ENCODE results near the gene VANGL2. TPM values are rescaled to one million over a fixed set of nuclear protein-coding genes. Genes with fewer than 3 reads are reported as not detected.

Gene VANGL2
- polyA plus RNA-seq, 3 donors, result 31.7 to 35.3 (median 35.0) TPM

DNA sequence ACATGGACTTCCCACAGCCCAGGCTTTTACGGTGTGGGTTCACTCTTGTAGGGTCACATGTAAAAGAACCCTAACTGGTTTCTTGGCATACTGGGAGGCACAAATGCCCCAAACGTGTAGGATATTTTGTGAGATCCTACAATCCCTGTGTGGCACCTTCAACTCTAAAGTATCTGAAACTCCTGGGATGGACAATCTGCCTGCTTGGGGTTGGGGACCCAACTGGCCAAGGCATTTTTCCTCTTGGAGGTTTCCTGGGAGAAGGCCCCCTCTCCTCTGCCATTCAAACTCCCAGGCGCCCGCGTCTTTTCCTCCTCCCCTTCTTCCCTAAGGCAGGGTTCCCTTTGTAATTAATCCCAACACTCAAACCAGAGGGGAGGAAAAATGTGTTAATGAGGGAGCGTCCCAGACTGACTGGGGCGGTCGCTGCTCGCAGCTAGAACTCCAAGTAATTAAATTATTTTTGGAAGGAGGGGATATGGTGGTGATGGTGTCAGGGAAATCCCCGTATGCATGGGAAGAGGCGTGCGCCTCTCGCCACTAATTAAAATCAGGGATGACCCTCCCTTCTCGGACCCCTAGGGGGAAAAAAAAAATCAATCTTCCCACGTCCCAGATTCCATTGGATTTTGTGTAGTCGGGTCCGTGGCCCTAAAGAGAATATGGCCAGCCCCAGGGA, 681 bp upstream of the VANGL2 start:
- DNase-seq (ENCODE audit: extremely low read depth in 1 of 11, low read depth in 9 of 11, low spot score in 4 of 11), result peak in 1 of 11 donors; percentile 41

DNA sequence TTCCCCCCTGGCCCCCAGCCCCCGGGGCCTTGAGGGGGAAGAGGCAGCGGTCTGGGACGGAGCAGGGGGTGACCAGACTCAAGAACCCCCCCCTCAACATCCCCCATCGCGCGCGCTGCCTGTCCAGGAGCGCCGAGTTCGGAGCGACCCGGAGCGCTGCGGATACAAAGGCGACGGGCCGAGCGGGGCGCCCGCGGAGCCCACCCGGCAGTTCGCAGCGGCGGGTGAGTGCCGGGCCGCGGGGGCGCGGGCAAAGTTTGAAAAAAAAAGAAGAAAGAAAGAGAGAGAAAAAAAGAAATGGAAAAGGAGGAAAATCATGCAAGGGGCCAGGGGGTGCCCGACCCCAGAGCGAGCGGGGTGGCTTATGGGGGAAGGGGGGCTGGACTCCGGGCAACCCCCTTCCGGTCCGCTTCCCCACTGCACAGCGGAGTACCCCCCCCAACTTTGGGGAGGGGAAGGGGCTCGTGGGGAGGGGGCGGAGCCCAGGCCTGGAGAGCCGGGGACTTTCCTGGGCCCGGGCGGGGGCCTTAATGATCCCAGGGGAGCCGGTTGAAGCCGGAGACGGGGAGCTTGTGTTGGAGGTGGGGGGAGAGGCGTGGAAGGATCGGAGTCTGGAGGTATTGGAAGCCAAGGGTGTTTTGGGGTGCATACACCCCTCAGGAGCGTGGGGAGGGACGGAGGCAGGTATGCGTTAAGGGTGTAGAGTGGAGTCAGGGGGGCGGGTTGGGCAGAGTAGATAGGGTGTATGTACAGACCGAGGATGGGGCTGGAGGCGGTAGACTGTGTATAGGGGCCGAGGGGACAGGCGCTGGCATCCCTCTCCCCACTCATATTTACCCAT, 502 bp downstream of the VANGL2 start:
- peak in 3 of 11 donors; percentile 48 to 53 (median 52) for DNase-seq (ENCODE audit: extremely low read depth in 1 of 11, low read depth in 9 of 11, low spot score in 4 of 11)

- DNase-seq (ENCODE audit: extremely low read depth in 1 of 11, low read depth in 9 of 11, low spot score in 4 of 11), result no peak
These were observed 1.1 kb downstream of the VANGL2 start for GRCh38 chr1:160401487-160401805.

DNA sequence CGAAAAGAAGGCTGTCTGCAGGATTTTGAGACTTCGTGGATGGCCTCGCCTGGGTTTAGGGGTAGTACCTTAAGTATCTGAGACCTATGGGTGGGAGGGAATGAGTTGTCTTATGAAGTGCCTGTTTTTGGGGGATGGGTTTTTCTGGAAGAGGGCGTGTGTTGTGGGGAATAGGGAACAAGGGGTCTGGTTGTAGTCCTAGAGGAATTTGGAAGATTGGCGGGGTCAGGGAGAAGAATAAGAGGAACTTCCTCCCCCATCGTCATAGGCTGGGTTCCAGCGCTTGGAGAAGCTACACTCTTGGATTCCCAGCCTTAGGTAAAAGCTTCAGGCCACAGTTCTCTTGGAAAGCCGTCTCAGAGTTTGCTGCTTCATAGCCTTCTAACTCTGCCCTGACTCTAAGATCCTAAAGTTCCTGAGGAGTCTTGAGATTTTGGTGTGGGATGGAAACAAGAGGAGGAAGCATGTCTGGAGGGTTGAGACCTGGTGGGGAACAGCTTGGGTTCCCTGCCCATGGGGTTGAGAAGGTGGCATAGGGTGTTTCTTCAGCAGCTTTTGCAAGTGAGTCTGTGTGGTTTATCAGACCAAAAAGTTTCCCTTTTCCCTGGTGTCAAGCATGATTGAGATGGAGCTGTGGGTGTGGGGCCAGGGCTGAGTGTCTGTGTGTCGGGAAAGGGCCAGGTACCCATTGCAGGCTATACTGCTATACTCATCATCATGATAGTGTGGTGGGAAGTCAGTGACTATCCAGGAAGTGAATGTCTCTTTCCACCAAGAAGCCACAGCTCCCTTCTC, 1.8 kb downstream of the VANGL2 start:
- DNase-seq (ENCODE audit: extremely low read depth in 1 of 11, low read depth in 9 of 11, low spot score in 4 of 11), result no peak

DNA sequence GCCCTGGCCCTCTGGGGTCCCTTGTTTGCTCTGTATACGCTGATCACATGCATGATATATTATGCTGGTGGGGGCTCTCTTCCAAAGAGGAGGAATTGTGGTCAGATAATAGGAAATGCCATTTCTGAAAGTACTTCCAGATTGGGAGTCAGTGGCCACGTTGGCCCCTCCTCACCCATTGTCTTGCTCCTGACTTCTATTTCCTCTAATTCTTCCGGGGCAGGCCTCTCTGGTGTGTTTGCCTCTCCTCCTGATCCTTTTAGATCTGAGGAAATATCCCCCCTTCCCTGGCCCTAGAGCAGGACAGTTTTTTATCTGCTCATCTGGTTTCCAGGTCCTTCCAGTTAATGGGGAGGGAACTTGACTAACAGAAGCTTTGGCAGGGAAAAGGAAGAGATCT, 2.9 kb downstream of the VANGL2 start:
- DNase-seq (ENCODE audit: extremely low read depth in 1 of 11, low read depth in 9 of 11, low spot score in 4 of 11), result no peak

GRCh38 chr1:160404094-160404493, 3.7 kb downstream of the VANGL2 start:
- DNase-seq (ENCODE audit: extremely low read depth in 1 of 11, low read depth in 9 of 11, low spot score in 4 of 11), result no peak

- DNase-seq (ENCODE audit: extremely low read depth in 1 of 11, low read depth in 9 of 11, low spot score in 4 of 11), result no peak
These were observed 5.0 kb downstream of the VANGL2 start for GRCh38 chr1:160405331-160405877.

DNA sequence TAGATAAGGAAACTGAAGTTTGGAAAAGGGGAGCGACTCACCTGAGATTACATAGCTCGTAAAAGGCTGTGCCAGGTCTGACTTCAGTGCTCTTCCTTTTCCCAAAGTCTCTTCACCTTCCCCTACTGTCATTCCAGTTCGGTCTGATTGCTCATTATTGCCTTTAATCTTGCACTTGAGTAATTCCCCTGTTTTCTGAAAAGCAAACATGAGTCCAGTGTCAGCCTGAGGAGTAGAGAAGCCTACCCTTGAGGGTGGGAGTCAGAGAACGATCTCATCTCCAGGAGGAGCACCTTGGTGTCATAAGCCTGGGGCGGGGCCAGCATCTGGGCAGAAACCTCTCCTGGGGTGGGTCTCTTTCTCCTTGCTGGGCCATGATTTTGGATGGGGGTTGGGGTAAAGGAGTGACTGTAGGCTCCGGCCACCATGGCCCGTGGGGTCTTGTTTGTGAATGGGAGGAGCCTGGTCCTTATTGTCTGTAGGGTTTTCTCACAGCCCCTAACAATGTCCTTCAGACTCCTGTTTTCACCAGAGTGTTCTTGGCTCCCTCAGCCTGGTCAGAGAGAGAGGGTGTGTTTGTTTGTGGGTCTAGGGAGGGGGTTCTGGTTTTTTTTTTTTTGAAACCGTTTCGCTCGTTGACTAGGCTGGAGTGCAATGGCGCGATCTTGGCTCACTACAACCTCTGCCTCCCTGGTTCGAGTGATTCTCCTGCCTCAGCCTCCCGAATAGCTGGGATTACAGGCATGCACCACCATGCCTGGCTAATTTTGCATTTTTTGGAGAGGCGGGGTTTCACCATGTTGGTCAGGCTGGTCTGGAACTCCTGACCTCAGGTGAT, 6.0 kb downstream of the VANGL2 start:
- DNase-seq (ENCODE audit: extremely low read depth in 1 of 11, low read depth in 9 of 11, low spot score in 4 of 11), result no peak

- DNase-seq (ENCODE audit: extremely low read depth in 1 of 11, low read depth in 9 of 11, low spot score in 4 of 11), result no peak
These were observed 7.8 kb downstream of the VANGL2 start for GRCh38 chr1:160407839-160408801.

DNA sequence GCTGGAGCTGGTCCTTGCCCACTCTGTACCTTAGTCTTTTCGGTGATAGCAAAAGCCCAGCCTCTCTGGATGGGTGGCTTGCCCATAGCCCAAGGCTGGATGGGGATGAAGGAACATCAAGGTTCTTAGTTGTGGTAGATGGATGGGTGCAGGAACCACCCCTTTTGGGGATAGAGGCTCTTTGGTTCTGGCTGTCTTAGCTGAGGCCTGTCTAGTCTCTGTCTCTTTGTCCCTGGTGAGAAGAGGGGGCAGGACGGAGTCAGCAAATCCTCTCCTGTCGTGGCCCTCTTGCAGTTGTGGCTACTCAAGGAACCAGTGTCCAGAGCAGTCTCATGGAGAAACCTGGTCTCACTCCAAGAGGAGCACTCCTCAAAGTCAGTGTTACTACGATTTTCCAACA, 8.5 kb downstream of the VANGL2 start:
- DNase-seq (ENCODE audit: extremely low read depth in 1 of 11, low read depth in 9 of 11, low spot score in 4 of 11), result no peak

DNA sequence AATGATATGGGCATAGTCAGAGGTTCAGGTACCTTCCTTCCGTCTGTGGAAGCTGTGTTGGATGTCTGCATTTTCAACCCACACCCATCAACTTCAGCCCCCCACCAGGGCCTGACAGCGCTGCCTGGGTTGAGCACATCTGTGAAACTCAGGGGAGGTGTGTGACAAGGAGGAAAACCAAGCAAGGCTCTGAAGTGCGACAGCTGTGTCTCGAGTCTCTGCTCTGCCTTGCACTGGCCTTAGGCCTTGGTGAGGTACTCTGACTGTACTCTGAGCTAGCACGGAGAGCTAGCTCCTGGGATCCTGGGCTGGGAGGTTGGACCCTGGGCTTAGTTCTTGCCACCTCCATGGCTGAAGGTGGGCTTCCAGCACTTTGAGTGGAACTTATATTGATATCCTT, 9.1 kb downstream of the VANGL2 start:
- no peak for DNase-seq (ENCODE audit: extremely low read depth in 1 of 11, low read depth in 9 of 11, low spot score in 4 of 11)

- DNase-seq (ENCODE audit: extremely low read depth in 1 of 11, low read depth in 9 of 11, low spot score in 4 of 11), result peak in 1 of 11 donors; percentile 49
These were observed 10.1 kb downstream of the VANGL2 start for GRCh38 chr1:160410406-160411005.

- no peak for DNase-seq (ENCODE audit: extremely low read depth in 1 of 11, low read depth in 9 of 11, low spot score in 4 of 11)
These were observed 11.1 kb downstream of the VANGL2 start for GRCh38 chr1:160411271-160412027.

- no peak for DNase-seq (ENCODE audit: extremely low read depth in 1 of 11, low read depth in 9 of 11, low spot score in 4 of 11)
These were observed 11.6 kb downstream of the VANGL2 start for GRCh38 chr1:160412028-160412362.

GRCh38 chr1:160413716-160414115, 13.4 kb downstream of the VANGL2 start:
- DNase-seq (ENCODE audit: extremely low read depth in 1 of 11, low read depth in 9 of 11, low spot score in 4 of 11), result no peak

DNA sequence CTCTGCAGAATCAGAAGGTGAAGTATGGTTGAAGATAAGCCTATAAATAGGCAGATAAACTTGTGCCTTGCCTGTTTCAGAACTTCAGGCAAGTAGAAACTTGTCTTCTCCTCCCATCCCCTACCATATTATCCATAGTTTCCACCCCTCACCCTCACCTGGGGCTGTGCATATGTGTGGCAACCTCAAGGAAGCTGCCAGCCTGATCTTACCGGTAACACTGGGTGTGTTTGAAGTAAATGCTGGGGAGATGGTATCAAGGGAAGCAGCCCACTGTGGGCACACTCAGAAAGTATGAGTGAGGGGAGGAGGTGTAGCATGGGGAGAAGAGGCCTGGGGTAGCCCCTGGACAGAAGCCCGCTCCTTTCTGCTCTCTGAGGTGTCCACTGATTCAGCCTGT, 14.5 kb downstream of the VANGL2 start:
- DNase-seq (ENCODE audit: extremely low read depth in 1 of 11, low read depth in 9 of 11, low spot score in 4 of 11), result no peak
